GM12873 (cell line): ENCODE data around the gene ANKRD52.
A peak's percentile ranks its signal among the peaks of the same experiment; 100 is the strongest.

Source experiments
- TF ChIP-seq, protein P1 (sequence below): IDR thresholded peaks from 2 replicates; pipeline ENCODE4 v1.5.1; 2012; ENCODE audit warnings: low read depth, mild to moderate bottlenecking, moderate library complexity, low read length, control low read depth; ENCODE audit not compliant: insufficient read depth; ENCODE audit errors: missing control alignments

Gene ANKRD52

DNA sequence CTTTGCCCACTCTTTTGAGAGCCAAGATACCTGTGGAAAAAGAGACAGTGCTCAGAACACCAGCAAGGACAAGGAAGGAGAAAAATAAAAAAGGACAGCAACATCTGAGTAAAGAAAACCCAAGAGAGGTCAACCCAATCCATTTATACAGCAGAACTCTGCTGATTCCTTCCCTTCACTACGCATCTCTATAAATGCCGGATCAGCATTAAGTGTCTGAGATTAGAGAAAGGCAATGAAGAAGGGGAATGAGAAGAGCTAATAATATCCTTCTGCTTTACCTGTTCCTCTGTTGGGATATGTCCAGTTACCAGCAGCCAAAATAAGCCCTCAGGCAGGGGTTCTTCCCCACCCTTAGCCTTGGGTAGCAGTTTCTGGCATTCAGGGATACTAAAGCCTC, 24.4 kb upstream of the ANKRD52 start:
- TF ChIP-seq, protein P1, sequence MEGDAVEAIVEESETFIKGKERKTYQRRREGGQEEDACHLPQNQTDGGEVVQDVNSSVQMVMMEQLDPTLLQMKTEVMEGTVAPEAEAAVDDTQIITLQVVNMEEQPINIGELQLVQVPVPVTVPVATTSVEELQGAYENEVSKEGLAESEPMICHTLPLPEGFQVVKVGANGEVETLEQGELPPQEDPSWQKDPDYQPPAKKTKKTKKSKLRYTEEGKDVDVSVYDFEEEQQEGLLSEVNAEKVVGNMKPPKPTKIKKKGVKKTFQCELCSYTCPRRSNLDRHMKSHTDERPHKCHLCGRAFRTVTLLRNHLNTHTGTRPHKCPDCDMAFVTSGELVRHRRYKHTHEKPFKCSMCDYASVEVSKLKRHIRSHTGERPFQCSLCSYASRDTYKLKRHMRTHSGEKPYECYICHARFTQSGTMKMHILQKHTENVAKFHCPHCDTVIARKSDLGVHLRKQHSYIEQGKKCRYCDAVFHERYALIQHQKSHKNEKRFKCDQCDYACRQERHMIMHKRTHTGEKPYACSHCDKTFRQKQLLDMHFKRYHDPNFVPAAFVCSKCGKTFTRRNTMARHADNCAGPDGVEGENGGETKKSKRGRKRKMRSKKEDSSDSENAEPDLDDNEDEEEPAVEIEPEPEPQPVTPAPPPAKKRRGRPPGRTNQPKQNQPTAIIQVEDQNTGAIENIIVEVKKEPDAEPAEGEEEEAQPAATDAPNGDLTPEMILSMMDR, result no peak

DNA sequence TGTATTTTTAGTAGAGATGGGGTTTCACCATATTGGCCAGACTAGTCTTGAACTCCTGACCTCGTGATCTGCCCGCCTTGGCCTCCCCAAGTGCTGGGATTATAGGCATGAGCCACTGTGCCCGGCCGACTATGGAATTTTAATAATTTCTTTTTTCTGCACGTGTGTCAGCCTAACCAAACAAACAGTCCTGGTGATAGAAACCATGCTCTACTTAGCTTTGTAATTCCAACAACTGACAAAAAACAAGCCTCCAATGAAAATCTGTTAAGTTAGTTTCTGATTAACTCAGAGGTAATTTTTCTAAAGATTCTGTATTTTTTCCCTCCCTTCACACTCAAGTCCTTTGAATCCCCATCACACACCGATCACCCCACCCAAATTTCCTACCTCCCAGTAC, 23.8 kb upstream of the ANKRD52 start:
- TF ChIP-seq, protein P1, result no peak

GRCh38 chr12:56280849-56281248, 22.7 kb upstream of the ANKRD52 start:
- TF ChIP-seq, protein P1, result no peak

GRCh38 chr12:56278905-56279304, 20.7 kb upstream of the ANKRD52 start:
- TF ChIP-seq, protein P1, result no peak

DNA sequence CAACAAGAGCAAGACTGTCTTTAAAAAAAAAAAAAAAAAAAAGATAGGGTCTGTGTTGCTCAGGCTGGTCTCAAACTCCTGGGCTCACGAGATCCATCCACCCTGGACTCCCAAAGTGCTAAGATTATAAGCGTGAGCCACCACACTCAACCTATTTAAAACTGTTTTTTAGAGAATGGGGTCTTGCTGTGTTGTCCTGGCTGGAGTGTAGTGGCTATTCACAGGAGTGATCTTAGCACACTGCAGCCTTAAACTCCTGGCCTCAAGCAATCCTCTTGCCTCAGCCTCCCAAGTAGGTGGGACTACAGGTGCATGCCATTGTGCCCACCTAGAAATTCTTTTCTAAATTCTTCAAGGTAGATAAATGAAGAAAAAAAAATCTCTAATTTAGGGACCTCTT, 16.1 kb upstream of the ANKRD52 start:
- TF ChIP-seq, protein P1, result no peak

DNA sequence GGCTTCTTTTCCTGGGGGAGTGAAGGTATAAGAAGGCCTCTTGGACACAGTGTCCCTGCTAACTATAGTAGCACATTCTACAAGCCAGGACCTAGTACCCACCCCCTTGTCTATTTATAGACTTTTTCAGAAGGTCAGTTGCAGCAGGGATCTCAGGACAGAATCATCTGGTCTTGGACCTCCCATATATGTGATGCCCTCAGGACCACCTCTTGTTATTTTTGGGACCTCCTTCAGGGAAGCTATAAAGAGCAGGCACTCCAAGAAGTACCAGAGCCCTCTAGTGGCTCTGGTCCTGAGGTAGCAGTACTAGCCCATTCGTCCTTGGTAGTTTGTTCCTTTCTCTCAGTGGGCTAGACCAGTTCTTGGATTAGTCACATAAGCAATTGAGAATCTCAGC, 12.8 kb upstream of the ANKRD52 start:
- TF ChIP-seq, protein P1, result peak; percentile 58

DNA sequence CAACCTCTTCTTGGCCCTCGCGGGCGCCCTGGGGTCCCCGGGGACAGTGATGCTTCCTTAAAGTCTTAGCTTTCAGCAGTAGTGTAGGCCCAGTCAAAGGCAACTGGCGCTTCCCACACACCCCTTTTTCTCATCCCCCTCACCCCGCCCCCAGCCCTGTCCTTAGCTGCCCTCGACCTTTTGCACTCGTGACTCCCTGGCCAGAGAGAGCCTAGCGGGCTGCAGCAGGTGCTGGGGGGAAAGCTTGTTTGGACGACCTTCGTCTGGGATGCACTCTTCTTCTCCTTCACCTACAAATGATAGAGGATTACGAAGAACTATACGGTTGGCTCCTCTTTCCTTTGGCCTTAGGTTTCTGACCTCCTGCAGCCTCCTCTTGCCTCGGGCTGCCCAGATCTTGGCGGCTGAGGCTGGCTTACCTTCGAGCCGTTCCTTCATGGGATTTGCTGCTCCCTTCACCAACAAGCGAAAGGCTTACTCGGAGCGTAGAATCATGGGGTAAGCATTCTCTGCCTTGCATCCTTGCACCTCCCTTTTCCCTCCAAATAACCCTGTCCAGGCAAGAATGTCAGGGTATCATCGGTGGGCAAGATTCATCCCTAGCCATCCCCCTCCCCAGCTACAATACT, 9.4 kb upstream of the ANKRD52 start:
- TF ChIP-seq, protein P1, result no peak
